ENCODE measurements around the gene KREMEN2. TPM values are rescaled to one million over a fixed set of nuclear protein-coding genes. Genes with fewer than 3 reads are reported as not detected.
"Not testable (repeated sequence)": the region's sequence is repeated elsewhere in the genome, so short reads cannot be mapped to it uniquely, and the experiment has no call there.

KREMEN2 gene
- total and polyA plus RNA-seq, 8 donors: 0.07 to 0.32 (median 0.16) TPM; not detected in 3

DNA sequence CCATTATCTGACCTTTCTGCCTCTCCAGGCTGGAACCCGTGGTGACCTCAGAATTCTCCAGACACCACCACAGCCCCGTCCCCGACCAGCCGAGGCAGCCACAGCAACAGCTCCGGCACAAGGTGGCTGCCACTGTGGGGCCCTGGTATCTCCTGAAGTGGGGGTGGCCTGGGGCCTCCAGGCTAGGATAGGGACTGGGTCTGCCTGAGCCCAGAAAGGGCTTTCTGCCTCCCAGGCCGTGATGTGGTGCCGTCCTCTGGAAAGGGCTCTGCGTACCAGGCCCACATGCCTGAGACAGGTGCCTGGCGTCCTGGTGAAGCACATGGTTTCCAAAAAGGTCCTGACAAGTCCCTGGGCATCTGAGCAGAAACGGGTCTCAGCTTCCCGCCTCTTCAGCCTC is 35.3 kb upstream of the KREMEN2 start:
- intact Hi-C loops (cut with DNase I): no loop called here
- H3K4me1 ChIP-seq: peaks cover 0 to 5% (median 0%) of the 10 kb centered on the region in 3 donors
- WGBS, 2 donors: 74 to 78% methylated on average over 11 of the region's 11 CpGs
- ATAC-seq (no peak), DNase-seq (peak in 1 of 6 donors; percentile 42), FAIRE-seq (no peak)
- H3K4me3 ChIP-seq: no peak overlapping the region
- TF ChIP-seq, protein P1, sequence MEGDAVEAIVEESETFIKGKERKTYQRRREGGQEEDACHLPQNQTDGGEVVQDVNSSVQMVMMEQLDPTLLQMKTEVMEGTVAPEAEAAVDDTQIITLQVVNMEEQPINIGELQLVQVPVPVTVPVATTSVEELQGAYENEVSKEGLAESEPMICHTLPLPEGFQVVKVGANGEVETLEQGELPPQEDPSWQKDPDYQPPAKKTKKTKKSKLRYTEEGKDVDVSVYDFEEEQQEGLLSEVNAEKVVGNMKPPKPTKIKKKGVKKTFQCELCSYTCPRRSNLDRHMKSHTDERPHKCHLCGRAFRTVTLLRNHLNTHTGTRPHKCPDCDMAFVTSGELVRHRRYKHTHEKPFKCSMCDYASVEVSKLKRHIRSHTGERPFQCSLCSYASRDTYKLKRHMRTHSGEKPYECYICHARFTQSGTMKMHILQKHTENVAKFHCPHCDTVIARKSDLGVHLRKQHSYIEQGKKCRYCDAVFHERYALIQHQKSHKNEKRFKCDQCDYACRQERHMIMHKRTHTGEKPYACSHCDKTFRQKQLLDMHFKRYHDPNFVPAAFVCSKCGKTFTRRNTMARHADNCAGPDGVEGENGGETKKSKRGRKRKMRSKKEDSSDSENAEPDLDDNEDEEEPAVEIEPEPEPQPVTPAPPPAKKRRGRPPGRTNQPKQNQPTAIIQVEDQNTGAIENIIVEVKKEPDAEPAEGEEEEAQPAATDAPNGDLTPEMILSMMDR (IDR thresholded peaks at IDR 0.05): no peak
- no peaks in the 10 kb centered on the region for H3K9me3 ChIP-seq
- H3K27me3 ChIP-seq: no peaks in the 10 kb centered on the region
- peaks cover 0 to 15% (median 3%) of the 10 kb centered on the region in 3 donors for H3K36me3 ChIP-seq
- no peak overlapping the region for H3K27ac ChIP-seq

DNA sequence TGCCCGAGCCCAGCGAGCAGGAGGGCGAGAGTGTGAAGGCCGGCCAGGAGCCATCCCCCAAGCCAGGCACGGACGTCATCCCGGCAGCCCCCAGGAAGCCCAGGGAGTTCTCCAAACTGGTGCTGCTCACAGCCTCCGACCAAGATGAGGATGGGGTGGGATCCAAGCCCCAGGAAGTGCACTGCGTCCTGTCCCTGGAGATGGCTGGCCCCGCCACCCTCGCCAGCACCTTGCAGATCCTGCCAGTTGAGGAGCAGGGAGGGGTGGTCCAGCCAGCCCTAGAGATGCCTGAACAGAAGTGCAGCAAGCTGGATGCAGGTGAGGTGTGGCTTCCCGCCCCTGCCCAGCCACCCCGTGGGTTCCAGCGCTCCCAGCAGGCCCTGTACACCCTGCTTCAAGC is 34.4 kb upstream of the KREMEN2 start:
- DNase-seq: peak in 1 of 6 donors; percentile 68
- 89 to 93% methylated on average over 14 of the region's 14 CpGs for WGBS, 2 donors

DNA sequence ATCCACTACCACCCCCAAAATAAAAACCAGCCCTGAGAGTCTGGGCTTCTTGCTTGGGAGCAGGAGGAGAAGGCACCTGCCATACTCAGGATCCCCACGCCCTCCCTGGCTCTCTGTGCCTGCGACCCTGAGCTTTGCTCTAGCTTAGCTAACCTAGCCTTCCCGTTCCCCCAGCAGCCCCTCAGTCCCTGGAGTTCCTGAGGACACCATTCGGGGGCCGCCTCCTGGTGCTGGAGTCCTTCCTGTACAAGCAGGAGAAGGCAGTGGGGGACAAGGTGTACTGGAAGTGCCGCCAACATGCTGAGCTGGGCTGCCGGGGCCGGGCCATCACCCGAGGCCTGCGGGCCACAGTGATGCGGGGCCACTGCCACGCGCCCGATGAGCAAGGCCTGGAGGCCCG is 33.8 kb upstream of the KREMEN2 start:
- Histone ChIP-seq H3K36me3 (peaks cover 0 to 24% (median 3%) of the 10 kb centered on the region in 3 donors), H3K4me1 (peaks cover 0 to 5% (median 0%) of the 10 kb centered on the region in 3 donors), H3K4me3 (no peak overlapping the region), H3K27ac (no peak overlapping the region), H3K27me3 (no peaks in the 10 kb centered on the region), H3K9me3 (no peaks in the 10 kb centered on the region)
- DNase-seq (peak in 1 of 6 donors; percentile 69), FAIRE-seq (no peak), ATAC-seq (no peak)
- 91 to 95% methylated on average over 15 of the region's 15 CpGs for WGBS, 2 donors
- intact Hi-C loops (cut with DNase I): no loop called here
- TF ChIP-seq, protein P1 (IDR thresholded peaks at IDR 0.05): no peak

More for the DNA sequence above, 34.4 kb upstream of the KREMEN2 start:
- Histone ChIP-seq H3K4me3 (no peak overlapping the region), H3K27me3 (no peaks in the 10 kb centered on the region), H3K4me1 (peaks cover 0 to 5% (median 0%) of the 10 kb centered on the region in 3 donors), H3K9me3 (no peaks in the 10 kb centered on the region), H3K36me3 (peaks cover 0 to 24% (median 3%) of the 10 kb centered on the region in 3 donors), H3K27ac (no peak overlapping the region)
- FAIRE-seq: no peak
- intact Hi-C loops (cut with DNase I): no loop called here
- TF ChIP-seq, protein P1 (IDR thresholded peaks at IDR 0.05): no peak
- no peak for ATAC-seq

DNA sequence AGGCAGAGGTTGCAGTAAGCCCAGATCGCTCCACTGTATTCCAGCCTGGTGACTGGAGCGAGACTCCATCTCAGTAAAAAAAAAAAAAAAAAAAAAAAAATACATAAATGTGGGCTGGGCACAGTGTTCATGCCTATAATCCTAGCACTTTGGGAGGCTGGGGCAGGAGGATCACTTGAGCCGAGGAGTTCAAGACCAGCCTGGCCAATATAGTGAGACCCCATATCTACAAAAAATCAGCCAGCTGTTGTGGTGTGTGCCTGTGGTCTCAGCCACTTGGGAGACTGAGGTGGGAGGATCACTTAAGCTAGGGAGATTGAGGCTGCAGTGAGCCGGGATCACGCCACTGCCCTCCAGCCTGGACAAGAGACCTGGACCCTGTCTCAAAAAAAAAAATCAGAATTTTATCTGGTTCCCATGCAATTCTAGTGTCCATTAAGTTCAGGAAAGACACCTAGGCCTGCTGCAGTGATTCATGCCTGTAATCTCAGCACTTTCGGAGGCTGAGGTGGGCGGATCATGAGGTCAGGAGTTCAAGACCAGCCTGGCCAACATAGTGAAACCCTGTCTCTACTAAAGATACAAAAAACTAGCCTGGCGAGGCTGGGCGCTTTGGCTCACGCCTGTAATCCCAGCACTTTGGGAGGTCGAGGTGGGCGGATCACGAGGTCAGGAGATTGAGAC is 32.7 kb upstream of the KREMEN2 start:
- H3K4me1 ChIP-seq; H3K4me3 ChIP-seq; FAIRE-seq; DNase-seq; H3K27ac ChIP-seq; H3K9me3 ChIP-seq; ATAC-seq; intact Hi-C loops (cut with DNase I); H3K27me3 ChIP-seq: not testable (repeated sequence)
- H3K36me3 ChIP-seq: peaks cover 0 to 24% (median 3%) of the 10 kb centered on the region in 3 donors
- WGBS, 2 donors: 88 to 89% methylated on average over 13 of the region's 13 CpGs

DNA sequence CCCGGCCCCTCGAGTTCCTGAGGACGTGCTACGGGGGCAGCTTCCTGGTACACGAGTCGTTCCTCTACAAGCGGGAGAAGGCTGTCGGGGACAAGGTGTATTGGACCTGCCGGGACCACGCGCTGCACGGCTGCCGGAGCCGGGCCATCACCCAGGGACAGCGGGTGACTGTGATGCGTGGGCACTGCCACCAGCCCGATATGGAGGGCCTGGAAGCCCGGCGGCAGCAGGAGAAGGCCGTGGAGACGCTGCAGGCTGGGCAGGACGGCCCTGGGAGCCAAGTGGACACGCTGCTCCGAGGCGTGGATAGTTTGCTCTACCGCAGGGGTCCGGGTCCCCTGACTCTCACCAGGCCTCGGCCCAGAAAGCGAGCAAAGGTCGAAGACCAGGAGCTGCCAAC is 30.9 kb upstream of the KREMEN2 start:
- no peaks in the 10 kb centered on the region for H3K27me3 ChIP-seq
- ATAC-seq (no peak), FAIRE-seq (no peak), DNase-seq (peak in 1 of 6 donors; percentile 72)
- WGBS, 2 donors: 91 to 93% methylated on average over 30 of the region's 30 CpGs
- H3K4me3 ChIP-seq: no peak overlapping the region
- no peaks in the 10 kb centered on the region for H3K4me1 ChIP-seq
- H3K27ac ChIP-seq: no peak overlapping the region
- intact Hi-C loops (cut with DNase I): no loop called here
- TF ChIP-seq, protein P1 (IDR thresholded peaks at IDR 0.05): no peak
- H3K36me3 ChIP-seq: peaks cover 0 to 32% (median 6%) of the 10 kb centered on the region in 3 donors
- no peaks in the 10 kb centered on the region for H3K9me3 ChIP-seq
